Trophoblast cell (in vitro differentiated cells and primary cell): ENCODE measurements around the gene DBF4B.

Experiments used
- DNase-seq, 2 donors: peaks; one replicate each; pipeline ENCODE4 v3.0.0-alpha.2; 2016
- H2AFZ ChIP-seq: 2 replicates; pipeline ENCODE4 v1.6.1; 2013; ENCODE audit warnings: low read length, moderate library complexity, mild to moderate bottlenecking; ENCODE audit not compliant: insufficient read depth, poor library complexity
- H2AK5ac ChIP-seq: 2 replicates; pipeline ENCODE4 v1.6.1; 2013; ENCODE audit warnings: mild to moderate bottlenecking, low read length
- H2BK120ac ChIP-seq: 2 replicates; pipeline ENCODE4 v1.6.1; 2013; ENCODE audit warnings: low read length, mild to moderate bottlenecking, moderate library complexity; ENCODE audit not compliant: insufficient read depth, poor library complexity
- H2BK12ac ChIP-seq: 2 replicates; pipeline ENCODE4 v1.6.1; 2013; ENCODE audit warnings: mild to moderate bottlenecking, low read length, moderate library complexity
- H2BK5ac ChIP-seq: 2 replicates; pipeline ENCODE4 v1.6.1; 2013; ENCODE audit warnings: low read length, low read depth, moderate library complexity, mild to moderate bottlenecking; ENCODE audit not compliant: poor library complexity
- H3K14ac ChIP-seq: 2 replicates; pipeline ENCODE4 v1.6.1; 2013; ENCODE audit warnings: mild to moderate bottlenecking, low read length
- H3K18ac ChIP-seq: 2 replicates; pipeline ENCODE4 v1.6.1; 2013; ENCODE audit warnings: mild to moderate bottlenecking, low read length
- H3K23ac ChIP-seq: 2 replicates; pipeline ENCODE4 v1.6.1; 2013; ENCODE audit warnings: low read length
- H3K27ac ChIP-seq: 2 replicates; pipeline ENCODE4 v1.5.1; 2013; ENCODE audit warnings: low read depth, mild to moderate bottlenecking, inconsistent platforms, low read length, moderate library complexity
- H3K27me3 ChIP-seq: 2 replicates; pipeline ENCODE4 v1.6.1; 2013; ENCODE audit warnings: inconsistent platforms, mild to moderate bottlenecking, low read length, moderate library complexity; ENCODE audit not compliant: insufficient read depth
- H3K36me3 ChIP-seq, 2 experiments: 1 replicate in 1 of 2; 2 replicates in 1 of 2; pipeline ENCODE4 v1.6.1; 2013; ENCODE audit warnings: low read length in 2 of 2, mild to moderate bottlenecking in 2 of 2, moderate library complexity in 1 of 2; ENCODE audit not compliant: insufficient read depth in 2 of 2, control insufficient read depth in 1 of 2
- H3K4ac ChIP-seq: 2 replicates; pipeline ENCODE4 v1.6.1; 2013; ENCODE audit warnings: low read depth, mild to moderate bottlenecking, low read length, moderate library complexity
- H3K4me1 ChIP-seq, 2 experiments: 1 replicate in 1 of 2; 2 replicates in 1 of 2; pipeline ENCODE4 v1.6.1; 2013; ENCODE audit warnings: low read length in 2 of 2, mild to moderate bottlenecking in 2 of 2, moderate library complexity in 1 of 2; ENCODE audit not compliant: insufficient read depth in 2 of 2, control insufficient read depth in 1 of 2
- H3K4me2 ChIP-seq: 2 replicates; pipeline ENCODE4 v1.6.1; 2013; ENCODE audit warnings: inconsistent platforms, mild to moderate bottlenecking, low read length, moderate library complexity
- H3K4me3 ChIP-seq: 2 replicates; pipeline ENCODE4 v1.5.1; 2013; ENCODE audit warnings: mild to moderate bottlenecking, low read depth, low read length, inconsistent platforms
- H3K79me1 ChIP-seq: one replicate; pipeline ENCODE4 v1.6.1; 2013; ENCODE audit warnings: low read length
- H3K79me2 ChIP-seq: 2 replicates; pipeline ENCODE4 v1.6.1; 2013; ENCODE audit warnings: low read length, mild to moderate bottlenecking; ENCODE audit not compliant: control insufficient read depth, insufficient read depth, poor library complexity
- H3K9ac ChIP-seq: 2 replicates; pipeline ENCODE4 v1.6.1; 2013; ENCODE audit warnings: mild to moderate bottlenecking, low read length
- H3K9me3 ChIP-seq: 2 replicates; pipeline ENCODE4 v1.6.1; 2013; ENCODE audit warnings: low read depth, mild to moderate bottlenecking, control low read depth, inconsistent platforms, low read length; ENCODE audit not compliant: insufficient read depth
- H4K12ac ChIP-seq: 2 replicates; pipeline ENCODE4 v1.6.1; 2013; ENCODE audit warnings: low read depth, mild to moderate bottlenecking, low read length, moderate library complexity
- H4K8ac ChIP-seq: 2 replicates; pipeline ENCODE4 v1.6.1; 2013; ENCODE audit warnings: low read depth, mild to moderate bottlenecking, low read length, moderate library complexity
- H4K91ac ChIP-seq: one replicate; pipeline ENCODE4 v1.6.1; 2013; ENCODE audit warnings: low read depth, mild to moderate bottlenecking, low read length, moderate library complexity
- WGBS: extraction: QIAGEN DNeasy Blood & Tissue Kit; methylation state at CpG from one replicate; pipeline ENCODE4 v1.1.7; 2013; ENCODE audit warnings: missing lambda C conversion rate; ENCODE audit not compliant: insufficient read length, insufficient coverage; ENCODE audit errors: extremely low coverage; 5-methylcytosine and 5-hydroxymethylcytosine counted together

The DBF4B gene

DNA sequence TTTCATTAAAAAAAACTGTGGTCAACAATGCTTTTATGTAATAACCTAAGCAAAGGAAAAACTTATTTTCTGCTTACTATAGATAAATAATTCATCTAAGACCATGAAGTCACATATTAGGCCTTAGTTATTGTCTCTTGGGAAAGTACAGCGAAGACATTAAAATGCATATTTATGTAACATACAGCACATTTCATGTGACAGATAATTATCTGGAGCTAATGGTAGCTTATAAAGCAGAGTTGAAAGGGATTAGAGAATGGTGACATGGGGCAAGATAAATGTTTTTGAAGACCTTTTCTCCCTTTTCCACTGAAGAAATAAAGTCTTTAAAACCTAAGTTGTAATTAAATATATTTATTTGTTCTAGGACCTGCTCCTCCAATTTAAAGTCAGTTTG lies 42.5 kb upstream of the DBF4B start:
- Histone ChIP-seq H4K12ac (no peak overlapping the region), H3K79me1 (no peaks in the 10 kb centered on the region), H2AK5ac (no peak overlapping the region), H2BK5ac (no peak overlapping the region), H3K9me3 (no peaks in the 10 kb centered on the region), H3K79me2 (no peaks in the 10 kb centered on the region), H3K4me2 (no peak overlapping the region), H2BK12ac (no peak overlapping the region), H3K27ac (no peak overlapping the region), H3K4me1 (no peaks in the 10 kb centered on the region), H3K14ac (no peak overlapping the region), H2AFZ (no peak overlapping the region), H4K8ac (no peak overlapping the region), H3K36me3 (no peaks in the 10 kb centered on the region), H3K23ac (no peak overlapping the region), H3K9ac (no peak overlapping the region), H3K27me3 (no peaks in the 10 kb centered on the region), H3K4me3 (no peak overlapping the region), H3K18ac (no peak overlapping the region), H3K4ac (no peak overlapping the region), H2BK120ac (no peak overlapping the region), H4K91ac (no peak overlapping the region)
- no CpG with 5 or more reads among the region's 1 CpG for WGBS
- no peak for DNase-seq

DNA sequence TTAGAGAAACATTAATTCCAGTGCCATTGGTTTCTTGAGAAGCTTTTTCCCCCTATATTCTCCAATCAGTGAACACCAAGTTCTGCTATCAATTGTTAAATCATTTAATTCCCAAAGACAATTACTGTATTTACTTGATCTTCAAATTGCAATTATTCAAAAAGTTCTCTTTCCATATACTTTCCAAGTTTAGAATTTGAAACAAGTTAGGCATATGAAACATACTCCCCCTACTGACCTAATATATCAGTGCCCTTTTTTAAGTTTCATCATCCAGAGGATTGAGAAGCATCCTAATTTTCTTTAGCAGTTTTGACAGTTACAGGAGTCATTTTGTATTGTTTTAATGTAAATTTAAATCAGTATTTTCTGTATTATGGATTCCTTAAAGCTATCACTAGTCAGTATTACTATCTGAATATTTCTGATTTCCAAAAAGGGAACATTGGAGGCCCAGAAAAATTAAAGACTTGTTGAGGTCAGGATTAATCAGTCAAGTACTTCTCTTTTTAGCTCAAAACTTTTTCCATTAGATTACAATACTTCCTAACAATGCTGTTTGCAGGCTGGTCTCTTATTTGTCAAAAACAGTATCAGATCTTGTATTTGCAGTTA lies 35.9 kb upstream of the DBF4B start:
- no peak overlapping the region for H3K23ac ChIP-seq
- H3K79me1 ChIP-seq: no peaks in the 10 kb centered on the region
- no peak overlapping the region for H4K12ac ChIP-seq
- no peak overlapping the region for H3K9ac ChIP-seq
- H3K9me3 ChIP-seq: no peaks in the 10 kb centered on the region
- H2BK5ac ChIP-seq: no peak overlapping the region
- H3K27me3 ChIP-seq: no peaks in the 10 kb centered on the region
- no peak overlapping the region for H2BK120ac ChIP-seq
- peak in 1 of 2 donors; percentile 58 for DNase-seq
- no peaks in the 10 kb centered on the region for H3K36me3 ChIP-seq
- H2BK12ac ChIP-seq: no peak overlapping the region
- no peak overlapping the region for H3K18ac ChIP-seq
- no peaks in the 10 kb centered on the region for H3K79me2 ChIP-seq
- H3K4ac ChIP-seq: no peak overlapping the region
- no peak overlapping the region for H2AK5ac ChIP-seq
- H2AFZ ChIP-seq: no peak overlapping the region
- no peak overlapping the region for H3K27ac ChIP-seq
- H4K8ac ChIP-seq: no peak overlapping the region
- H4K91ac ChIP-seq: no peak overlapping the region
- H3K14ac ChIP-seq: no peak overlapping the region
- H3K4me1 ChIP-seq: no peaks in the 10 kb centered on the region
- H3K4me3 ChIP-seq: no peak overlapping the region
- no peak overlapping the region for H3K4me2 ChIP-seq

DNA sequence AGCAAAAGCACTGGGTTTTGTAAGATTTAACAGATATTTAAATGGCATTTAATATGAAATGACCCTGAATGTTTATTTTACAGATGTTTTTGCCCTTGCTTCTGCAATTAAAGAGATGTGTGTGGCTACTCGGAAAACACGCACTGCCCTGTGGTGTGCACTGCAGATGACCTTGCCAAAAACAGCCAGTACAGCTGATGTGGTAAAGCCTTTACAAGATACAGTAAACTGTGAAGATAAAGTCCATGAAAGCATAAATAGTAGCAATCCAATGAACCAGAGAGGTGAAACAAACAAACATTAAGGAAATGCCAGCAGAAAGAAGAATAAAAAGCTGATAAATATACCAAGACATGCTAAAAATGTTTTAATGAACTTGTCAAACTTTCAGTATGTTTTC lies 34.6 kb upstream of the DBF4B start:
- Histone ChIP-seq H3K36me3 (peaks cover 2% of the 10 kb centered on the region in 2 experiments), H2BK12ac (no peak overlapping the region), H3K23ac (no peak overlapping the region), H3K9me3 (no peaks in the 10 kb centered on the region), H4K8ac (no peak overlapping the region), H4K91ac (no peak overlapping the region), H3K9ac (no peak overlapping the region), H3K79me1 (no peaks in the 10 kb centered on the region), H3K4me1 (no peaks in the 10 kb centered on the region), H2AFZ (no peak overlapping the region), H2BK120ac (no peak overlapping the region), H3K27ac (no peak overlapping the region), H3K4ac (no peak overlapping the region), H3K18ac (no peak overlapping the region), H3K4me2 (no peak overlapping the region), H2AK5ac (no peak overlapping the region), H3K27me3 (no peaks in the 10 kb centered on the region), H4K12ac (no peak overlapping the region), H3K14ac (no peak overlapping the region), H2BK5ac (no peak overlapping the region), H3K79me2 (peaks cover 1% of the 10 kb centered on the region), H3K4me3 (no peak overlapping the region)
- DNase-seq: no peak
- WGBS: no CpG with 5 or more reads among the region's 2 CpGs

DNA sequence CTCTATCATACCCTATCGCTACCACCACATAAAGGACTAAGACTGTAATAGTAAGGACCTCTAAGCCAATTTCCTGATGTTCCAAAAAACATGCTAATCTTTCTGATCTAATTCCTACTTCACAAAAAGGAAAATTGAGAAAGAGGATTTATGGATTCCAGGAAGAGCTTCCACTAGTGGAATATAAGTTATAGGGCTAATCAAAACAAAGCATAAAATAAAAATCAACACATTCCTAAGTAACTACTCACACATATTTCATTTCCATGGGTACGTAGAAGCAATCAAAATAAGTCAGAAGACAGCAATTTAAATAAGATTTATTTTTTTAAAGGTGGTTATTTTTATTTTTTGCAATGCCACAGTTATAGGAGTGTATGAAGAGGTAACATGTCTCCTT lies 31.3 kb upstream of the DBF4B start:
- WGBS: no CpG with 5 or more reads among the region's 2 CpGs
- no peak overlapping the region for H3K4me3 ChIP-seq
- no peak overlapping the region for H3K4ac ChIP-seq
- H2BK120ac ChIP-seq: no peak overlapping the region
- no peak for DNase-seq
- H3K27ac ChIP-seq: no peak overlapping the region
- H3K79me2 ChIP-seq: peaks cover 1% of the 10 kb centered on the region
- no peak overlapping the region for H4K91ac ChIP-seq
- H2BK5ac ChIP-seq: no peak overlapping the region
- no peaks in the 10 kb centered on the region for H3K27me3 ChIP-seq
- H3K23ac ChIP-seq: no peak overlapping the region
- H3K9me3 ChIP-seq: no peaks in the 10 kb centered on the region
- H3K4me2 ChIP-seq: no peak overlapping the region
- H3K18ac ChIP-seq: no peak overlapping the region
- no peaks in the 10 kb centered on the region for H3K79me1 ChIP-seq
- H3K14ac ChIP-seq: no peak overlapping the region
- no peak overlapping the region for H4K8ac ChIP-seq
- no peak overlapping the region for H3K9ac ChIP-seq
- no peaks in the 10 kb centered on the region for H3K4me1 ChIP-seq
- no peak overlapping the region for H2AK5ac ChIP-seq
- H2BK12ac ChIP-seq: no peak overlapping the region
- H2AFZ ChIP-seq: no peak overlapping the region
- peaks cover 7 to 9% of the 10 kb centered on the region in 2 experiments for H3K36me3 ChIP-seq
- H4K12ac ChIP-seq: no peak overlapping the region
